Measurements from ENCODE around the gene CREB3L1.

Gene CREB3L1

GRCh38 chr11:46332568-46333393 is 55.3 kb downstream of the CREB3L1 start:
- peak; percentile 85 for TF ChIP-seq EGR1 (IDR thresholded peaks at IDR 0.05)
- no peak for TF ChIP-seq FOXM1 (IDR thresholded peaks at IDR 0.05; ENCODE audit: borderline replicate concordance, low read depth)
- no peak for TF ChIP-seq USF1 (IDR thresholded peaks at IDR 0.05)
- peak; percentile 73 for TF ChIP-seq ZBTB7A (IDR thresholded peaks at IDR 0.05; ENCODE audit: low read depth)

- TF ChIP-seq CEBPB (IDR thresholded peaks at IDR 0.05) (no peak), TCF12 (IDR thresholded peaks at IDR 0.05; ENCODE audit: low read depth) (no peak), EGR1 (IDR thresholded peaks at IDR 0.05) (no peak)
Measured at GRCh38 chr11:46333394-46333947, 56.0 kb downstream of the CREB3L1 start.

- no peak for TF ChIP-seq NFIC (IDR thresholded peaks at IDR 0.05)
- no peak for TF ChIP-seq CREB1 (IDR thresholded peaks at IDR 0.05; ENCODE audit: low read depth)
- no peak for TF ChIP-seq TEAD4 (IDR thresholded peaks at IDR 0.05)
- no peak for TF ChIP-seq CEBPB (IDR thresholded peaks at IDR 0.05)
Measured at GRCh38 chr11:46334211-46334610, 56.7 kb downstream of the CREB3L1 start.

- TF ChIP-seq FOXM1 (IDR thresholded peaks at IDR 0.05; ENCODE audit: borderline replicate concordance, low read depth) (no peak), YY1 (IDR thresholded peaks at IDR 0.05; ENCODE audit: low read depth) (no peak), TEAD4 (IDR thresholded peaks at IDR 0.05) (no peak), RAD21 (IDR thresholded peaks at IDR 0.05; ENCODE audit: low read depth) (no peak), NFIC (IDR thresholded peaks at IDR 0.05) (no peak), TAF1 (IDR thresholded peaks at IDR 0.05; ENCODE audit: low read depth) (no peak), CEBPB (IDR thresholded peaks at IDR 0.05) (no peak), REST (IDR thresholded peaks at IDR 0.05; ENCODE audit: low read depth) (no peak), TCF12 (IDR thresholded peaks at IDR 0.05; ENCODE audit: low read depth) (no peak), EGR1 (IDR thresholded peaks at IDR 0.05) (no peak), CREB1 (IDR thresholded peaks at IDR 0.05; ENCODE audit: low read depth) (no peak), EP300 (IDR thresholded peaks at IDR 0.05; ENCODE audit: borderline replicate concordance) (no peak), MAX (IDR thresholded peaks at IDR 0.05) (no peak), USF1 (IDR thresholded peaks at IDR 0.05) (no peak), ZBTB7A (IDR thresholded peaks at IDR 0.05; ENCODE audit: low read depth) (no peak)
Measured at GRCh38 chr11:46335271-46335670, 57.8 kb downstream of the CREB3L1 start.

GRCh38 chr11:46335890-46336562 is 58.6 kb downstream of the CREB3L1 start:
- TF ChIP-seq FOXM1 (IDR thresholded peaks at IDR 0.05; ENCODE audit: borderline replicate concordance, low read depth) (no peak), ZBTB7A (IDR thresholded peaks at IDR 0.05; ENCODE audit: low read depth) (no peak), MAX (IDR thresholded peaks at IDR 0.05) (no peak)

GRCh38 chr11:46336563-46337180 is 59.2 kb downstream of the CREB3L1 start:
- TF ChIP-seq TEAD4 (IDR thresholded peaks at IDR 0.05) = no peak
- TF ChIP-seq USF1 (IDR thresholded peaks at IDR 0.05) = no peak
- no peak for TF ChIP-seq REST (IDR thresholded peaks at IDR 0.05; ENCODE audit: low read depth)
- no peak for TF ChIP-seq RAD21 (IDR thresholded peaks at IDR 0.05; ENCODE audit: low read depth)
- TF ChIP-seq CEBPB (IDR thresholded peaks at IDR 0.05) = no peak
- TF ChIP-seq CREB1 (IDR thresholded peaks at IDR 0.05; ENCODE audit: low read depth) = no peak
- TF ChIP-seq EGR1 (IDR thresholded peaks at IDR 0.05) = no peak
- no peak for TF ChIP-seq ZBTB7A (IDR thresholded peaks at IDR 0.05; ENCODE audit: low read depth)
